Measurements from ENCODE around the gene MTA2.

The MTA2 gene

GRCh38 chr11:62612366-62613290 is 11.0 kb upstream of the MTA2 start, which contains the start of the genes EML3 and ROM1:
EML3 (minus strand) TSS chr11:62612775; CDS start chr11:62612457, 318 bp downstream.
ROM1 (plus strand) TSS chr11:62613257; CDS start chr11:62613282, 25 bp downstream.
- peak; percentile 62 for DNase-seq (ENCODE audit: low read depth)

DNA sequence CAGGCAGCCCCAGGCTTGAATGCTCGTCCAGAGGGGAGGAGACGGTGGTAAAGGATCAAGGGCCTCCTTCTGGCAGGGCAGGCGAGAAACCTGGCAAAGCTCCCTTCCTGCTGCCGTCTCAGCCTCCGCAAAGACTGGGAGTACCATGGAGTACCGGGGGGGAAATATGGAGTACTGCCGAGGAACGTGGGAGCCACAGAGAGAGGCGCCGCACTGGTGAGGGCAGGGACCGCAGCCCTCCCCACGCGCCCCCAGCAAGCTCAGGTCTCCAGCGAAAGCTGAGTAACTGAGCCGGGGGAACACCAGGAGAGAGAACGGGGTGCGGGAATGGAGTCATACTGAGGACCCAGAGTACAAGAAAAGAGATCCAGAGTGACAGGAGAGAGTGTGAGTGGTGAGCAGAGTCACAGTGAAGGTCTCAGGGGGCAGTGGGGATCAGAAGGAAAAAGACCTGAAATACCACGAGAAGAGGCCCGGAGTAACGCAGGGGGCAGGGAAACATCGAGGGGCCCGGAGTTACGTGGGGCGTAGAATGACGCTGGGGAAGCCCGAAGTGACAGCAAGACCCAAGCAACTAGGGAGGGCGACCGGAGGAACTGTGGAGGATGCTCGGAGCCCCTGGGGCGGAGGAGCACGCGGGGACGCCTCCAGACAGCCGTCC is 10.2 kb upstream of the MTA2 start:
- no peak for DNase-seq (ENCODE audit: low read depth)

- no peak for DNase-seq (ENCODE audit: low read depth)
Measured at GRCh38 chr11:62610814-62611704, 9.4 kb upstream of the MTA2 start.

DNA sequence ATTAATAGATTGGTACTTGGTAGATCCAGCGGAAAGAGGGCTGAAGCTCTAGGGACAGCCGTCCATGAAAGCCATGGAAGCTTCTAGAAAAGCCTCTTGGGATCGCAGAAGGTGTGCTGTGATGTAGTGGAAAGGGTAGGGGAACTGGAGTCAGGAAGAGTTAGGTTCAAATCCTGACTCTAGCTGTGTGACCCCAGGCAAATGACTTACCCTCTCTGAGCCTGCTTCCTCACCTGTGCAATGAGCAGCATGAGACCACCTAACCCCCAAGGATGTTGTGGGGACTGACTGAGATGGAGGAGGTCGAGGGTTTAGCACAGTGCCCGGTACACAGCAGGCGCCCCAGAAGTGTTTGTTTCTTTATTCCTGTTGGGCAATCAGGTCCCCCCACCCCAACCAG is 8.7 kb upstream of the MTA2 start:
- no peak for DNase-seq (ENCODE audit: low read depth)

- no peak for DNase-seq (ENCODE audit: low read depth)
Measured at GRCh38 chr11:62608776-62609175, 7.1 kb upstream of the MTA2 start.

GRCh38 chr11:62607714-62608113 is 6.0 kb upstream of the MTA2 start:
- DNase-seq (ENCODE audit: low read depth) = no peak

GRCh38 chr11:62605902-62606301 is 4.2 kb upstream of the MTA2 start:
- DNase-seq (ENCODE audit: low read depth) = no peak

- no peak for DNase-seq (ENCODE audit: low read depth)
Measured at GRCh38 chr11:62605467-62605866, 3.8 kb upstream of the MTA2 start.

DNA sequence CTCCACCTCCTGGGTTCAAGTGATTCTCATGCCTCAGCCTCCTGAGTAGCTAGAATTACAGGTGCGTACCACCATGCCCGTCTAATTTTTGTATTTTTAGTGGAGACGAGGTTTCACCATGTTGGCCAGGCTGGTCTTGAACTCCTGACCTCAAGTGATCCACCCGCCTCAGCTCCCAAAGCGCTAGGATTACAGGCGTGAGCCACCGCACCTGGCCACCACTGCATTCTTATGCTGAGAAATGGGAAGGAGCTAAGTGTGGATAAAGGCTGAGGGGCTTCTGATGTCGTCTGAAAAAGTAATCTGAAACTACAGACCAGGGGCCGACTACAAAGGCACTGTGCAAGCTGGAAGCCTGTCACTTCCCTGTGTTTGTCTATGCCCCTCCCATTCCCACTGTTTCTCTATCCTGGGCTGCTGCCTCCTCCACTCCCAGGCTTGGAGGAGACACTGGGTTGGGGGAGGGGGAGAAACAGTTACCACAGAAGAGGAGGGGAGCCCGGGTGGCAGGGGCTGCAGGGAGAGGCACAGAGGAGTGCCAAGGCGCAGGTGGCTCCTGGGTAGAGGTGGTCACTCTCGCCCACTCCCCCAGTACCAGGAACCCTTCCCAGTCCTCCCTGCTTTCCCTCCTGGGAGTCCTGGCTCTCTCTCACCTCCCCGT is 2.9 kb upstream of the MTA2 start:
- no peak for DNase-seq (ENCODE audit: low read depth)

GRCh38 chr11:62603776-62604299 is 2.2 kb upstream of the MTA2 start:
- DNase-seq (ENCODE audit: low read depth) = no peak

- DNase-seq (ENCODE audit: low read depth) = no peak
Measured at GRCh38 chr11:62603072-62603408, 1.4 kb upstream of the MTA2 start.

DNA sequence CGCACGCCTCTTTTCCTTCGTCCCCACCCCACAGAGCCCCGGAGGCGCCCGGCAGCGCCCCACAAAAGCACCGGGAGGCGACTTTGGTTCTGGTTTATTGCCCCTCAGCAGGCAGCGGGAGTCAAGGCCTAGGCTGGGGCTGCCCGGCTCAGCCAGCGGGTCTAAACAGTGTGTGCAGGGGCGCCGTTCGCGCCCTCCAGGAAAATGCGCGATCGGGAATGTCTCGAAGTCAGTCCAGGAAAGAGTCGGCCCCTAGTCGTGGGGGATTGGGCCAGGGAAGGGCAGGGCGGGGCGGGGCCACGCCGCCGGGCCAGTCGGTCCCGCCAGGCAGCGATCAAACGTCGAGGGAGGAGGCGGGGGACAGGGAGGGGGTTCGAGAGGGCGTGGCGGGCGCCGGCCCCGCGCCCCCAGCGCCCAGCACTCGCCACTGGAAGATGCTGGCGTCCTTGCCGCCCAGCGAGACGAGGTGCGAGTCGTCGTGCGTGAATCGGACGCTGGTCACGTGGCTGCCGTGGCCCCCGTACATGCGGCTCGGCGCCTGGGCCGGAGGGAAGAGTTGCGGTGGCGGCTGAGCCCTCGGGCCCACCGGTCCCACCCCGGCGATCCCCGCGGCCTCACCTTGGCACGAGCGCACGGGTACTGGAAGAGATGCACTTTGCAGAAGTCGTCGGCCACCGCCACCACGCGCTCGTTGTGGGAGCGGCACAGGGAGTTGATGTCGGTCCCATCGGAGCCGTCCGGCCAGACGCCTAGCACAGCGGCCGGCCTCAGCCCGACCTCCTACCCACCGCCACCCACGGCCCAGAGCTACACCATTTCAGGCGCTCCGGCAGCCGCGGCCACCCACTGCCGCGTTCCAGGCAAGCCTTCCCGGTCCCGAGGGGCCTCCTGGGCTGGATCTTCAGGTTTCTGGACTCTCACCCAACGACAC is 741 bp upstream of the MTA2 start:
- DNase-seq (ENCODE audit: low read depth) = no peak

- DNase-seq (ENCODE audit: low read depth) = no peak
Measured at GRCh38 chr11:62601122-62601371, 618 bp downstream of the MTA2 start.

GRCh38 chr11:62600367-62601121 is 1.1 kb downstream of the MTA2 start:
- DNase-seq (ENCODE audit: low read depth) = no peak

DNA sequence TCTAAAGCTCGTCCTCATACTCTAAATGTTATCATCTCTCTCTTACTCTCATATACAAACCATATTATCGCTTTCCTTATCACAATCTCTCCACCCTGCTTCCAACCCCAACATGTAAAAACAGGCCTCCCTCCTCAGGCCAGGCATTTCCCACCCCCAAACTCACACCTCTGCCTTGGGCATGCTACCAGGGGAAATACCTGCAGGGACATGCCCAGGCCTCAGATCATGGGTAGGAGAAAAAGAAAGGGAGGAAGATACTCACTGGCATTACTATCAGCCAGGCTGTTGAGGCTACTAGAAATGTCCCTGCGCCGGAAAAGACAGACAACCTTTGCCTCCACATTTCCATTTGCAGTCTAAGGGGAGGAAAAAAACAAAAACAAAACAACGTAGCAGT is 1.8 kb downstream of the MTA2 start:
- DNase-seq (ENCODE audit: low read depth) = no peak

- peak; percentile 95 for DNase-seq (ENCODE audit: low read depth)
Measured at GRCh38 chr11:62599069-62599696, 2.5 kb downstream of the MTA2 start.

DNA sequence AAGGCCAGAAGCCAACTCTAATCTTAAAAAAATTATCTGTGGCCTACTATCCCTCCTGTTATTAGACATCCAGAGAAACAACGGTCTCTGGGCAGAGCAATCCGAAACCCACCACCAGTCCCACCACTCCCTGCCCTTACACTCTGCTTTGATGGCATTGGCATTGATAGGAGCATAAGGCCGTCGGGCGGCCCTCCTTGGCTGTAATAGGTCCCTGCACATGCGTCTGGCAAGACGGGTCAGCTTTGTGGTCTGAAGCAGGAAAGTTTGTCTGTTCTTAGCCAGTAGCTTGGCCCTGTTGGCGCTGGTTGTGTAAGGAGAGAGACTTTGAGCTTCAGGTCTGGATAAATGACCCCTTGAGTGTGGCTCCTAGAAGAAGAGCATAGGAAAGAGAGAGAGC is 6.5 kb downstream of the MTA2 start:
- DNase-seq (ENCODE audit: low read depth) = no peak

GRCh38 chr11:62593434-62594044 is 8.1 kb downstream of the MTA2 start:
- peak; percentile 55 for DNase-seq (ENCODE audit: low read depth)

DNA sequence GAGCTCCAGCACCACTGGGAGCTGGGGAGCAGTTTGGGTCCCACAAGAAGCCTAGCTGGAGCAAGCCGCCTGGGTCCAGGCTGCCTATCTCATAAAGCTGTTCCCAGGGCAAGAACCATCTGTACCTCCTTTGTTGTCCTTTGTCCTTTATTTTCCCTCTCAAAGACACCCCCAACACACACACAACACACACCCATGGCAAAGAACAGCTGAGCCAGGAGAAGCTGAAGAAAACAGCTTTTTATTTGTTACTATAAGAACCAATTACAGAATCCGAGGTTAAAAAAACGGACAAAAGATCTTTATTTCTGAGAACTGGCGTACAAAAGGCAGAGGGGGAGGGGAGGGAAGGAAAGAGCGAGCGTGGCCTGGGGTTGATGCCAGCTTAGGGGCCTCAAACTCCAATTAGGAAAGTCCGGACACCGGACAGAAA is 8.7 kb downstream of the MTA2 start:
- DNase-seq (ENCODE audit: low read depth) = no peak

Data from GM04504 (cell line).